Parathyroid adenoma (tissue), 2 donors: ENCODE results near the gene ATP6V0E1.

ENCODE experiments used
- H2AFZ ChIP-seq: fragments of 300-600 bp; sonication (generic); one replicate; pipeline ENCODE4 v1.7.0; 2017; ENCODE audit warnings: antibody characterized with exemption, mild to moderate bottlenecking
- H3K27ac ChIP-seq: fragments of 300-600 bp; sonication (generic); one replicate; pipeline ENCODE4 v1.7.0; 2017
- H3K27me3 ChIP-seq: fragments of 300-600 bp; sonication (generic); one replicate; pipeline ENCODE4 v1.7.0; 2017; ENCODE audit warnings: low read length; ENCODE audit not compliant: control insufficient read depth, insufficient read depth
- H3K36me3 ChIP-seq: fragments of 300-600 bp; sonication (generic); one replicate; pipeline ENCODE4 v1.7.0; 2017; ENCODE audit warnings: low read length; ENCODE audit not compliant: control insufficient read depth, insufficient read depth
- H3K4me1 ChIP-seq: fragments of 300-600 bp; sonication (generic); one replicate; pipeline ENCODE4 v1.7.0; 2017; ENCODE audit warnings: control low read depth
- H3K4me2 ChIP-seq: fragments of 300-600 bp; sonication (generic); one replicate; pipeline ENCODE4 v1.7.0; 2017; ENCODE audit warnings: low read length
- H3K4me3 ChIP-seq: fragments of 300-600 bp; sonication (generic); one replicate; pipeline ENCODE4 v1.7.0; 2017; ENCODE audit warnings: low read depth, low read length
- H3K79me2 ChIP-seq: fragments of 300-600 bp; sonication (generic); one replicate; pipeline ENCODE4 v1.7.0; 2017; ENCODE audit warnings: control low read depth
- H3K9ac ChIP-seq: fragments of 300-600 bp; sonication (generic); one replicate; pipeline ENCODE4 v1.7.0; 2017; ENCODE audit warnings: mild to moderate bottlenecking
- H3K9me3 ChIP-seq: fragments of 300-600 bp; sonication (generic); one replicate; pipeline ENCODE4 v1.7.0; 2017; ENCODE audit warnings: low read length; ENCODE audit not compliant: control insufficient read depth
- CTCF ChIP-seq: fragments of 300-600 bp; sonication (generic); IDR thresholded peaks from one replicate; pipeline ENCODE4 v1.7.0; 2017; ENCODE audit warnings: antibody characterized with exemption, mild to moderate bottlenecking
- donor health status: primary hyperparathyroidism.

Gene ATP6V0E1

DNA sequence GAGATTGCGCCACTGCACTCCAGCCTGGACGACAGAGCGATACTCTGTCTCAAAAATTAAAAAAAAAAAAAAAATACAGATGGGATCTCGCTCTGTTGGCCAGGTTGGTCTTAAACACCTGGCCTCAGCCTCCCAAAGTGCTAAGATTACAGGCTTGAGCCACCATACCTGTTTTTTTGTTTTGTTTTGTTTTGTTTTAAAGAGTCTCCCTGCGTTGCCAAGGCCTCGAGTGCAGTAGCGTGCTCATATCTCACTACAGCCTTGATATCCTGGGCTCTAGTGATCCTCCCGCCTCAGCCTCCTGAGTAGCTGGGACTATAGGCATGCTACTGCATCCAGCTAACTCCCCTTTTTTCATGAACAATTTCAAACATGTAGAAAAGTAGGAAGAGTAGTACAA is 7.2 kb downstream of the ATP6V0E1 start:
- H3K9ac ChIP-seq, result no peak overlapping the region
- no peaks in the 10 kb centered on the region for H3K36me3 ChIP-seq
- H3K27me3 ChIP-seq, result no peaks in the 10 kb centered on the region
- no peaks in the 10 kb centered on the region for H3K9me3 ChIP-seq
- no peak overlapping the region for H3K4me2 ChIP-seq
- peaks cover 54% of the 10 kb centered on the region for H3K79me2 ChIP-seq
- no peak overlapping the region for H3K4me3 ChIP-seq
- TF ChIP-seq CTCF, result no peak
- H3K4me1 ChIP-seq, result no peaks in the 10 kb centered on the region
- H3K27ac ChIP-seq, result no peak overlapping the region
- no peak overlapping the region for H2AFZ ChIP-seq

DNA sequence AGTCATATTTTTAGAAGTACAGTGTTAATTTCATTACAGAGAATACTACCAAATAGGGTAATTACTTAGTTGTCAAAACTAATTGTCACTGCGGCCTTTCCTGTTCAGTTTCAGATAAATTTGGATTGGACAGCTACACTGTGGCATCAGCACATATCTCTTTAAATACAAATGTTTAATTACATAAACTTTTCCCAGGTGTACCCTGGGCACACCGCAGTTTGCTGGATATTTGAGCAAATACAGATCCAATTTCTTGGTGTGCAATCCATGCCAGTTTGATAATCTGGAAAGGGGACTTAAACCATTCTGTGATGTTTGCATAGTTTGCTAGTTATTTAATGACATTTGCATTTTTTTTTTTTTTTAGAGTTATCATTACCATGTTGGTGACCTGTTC is 10.8 kb downstream of the ATP6V0E1 start:
- no peak for TF ChIP-seq CTCF
- Histone ChIP-seq H3K79me2 (peaks cover 59% of the 10 kb centered on the region), H3K4me2 (no peak overlapping the region), H3K36me3 (no peaks in the 10 kb centered on the region), H3K4me3 (no peak overlapping the region), H3K27me3 (no peaks in the 10 kb centered on the region), H3K9ac (no peak overlapping the region), H3K4me1 (no peaks in the 10 kb centered on the region), H2AFZ (no peak overlapping the region), H3K27ac (no peak overlapping the region), H3K9me3 (no peaks in the 10 kb centered on the region)

DNA sequence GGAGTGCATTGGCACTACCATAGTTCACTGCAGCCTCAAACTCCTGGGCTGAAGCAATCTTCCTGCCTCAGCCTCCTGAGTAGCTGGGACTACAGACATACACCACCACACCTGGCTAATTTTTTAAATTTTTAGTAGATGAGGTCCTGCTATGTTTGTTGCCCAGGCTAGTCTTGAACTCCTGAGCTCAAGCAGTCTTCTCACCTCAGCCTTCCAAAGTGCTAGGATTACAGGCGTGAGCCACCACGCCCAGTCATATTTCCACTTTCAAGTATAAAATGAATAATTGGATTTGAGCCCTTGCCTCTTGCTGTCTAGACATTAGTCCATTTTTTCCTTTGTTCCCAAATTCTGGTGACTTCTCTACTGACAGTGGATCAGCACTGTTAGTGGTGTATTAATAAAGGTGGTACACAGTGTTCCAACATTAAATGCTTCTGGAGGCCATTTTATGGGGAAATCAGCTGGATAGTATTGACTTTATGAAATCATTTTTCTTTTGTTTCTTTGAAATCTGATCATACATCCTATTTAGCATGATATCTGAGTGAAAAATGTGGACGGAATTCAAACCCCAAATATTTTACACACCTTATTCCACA is 15.9 kb downstream of the ATP6V0E1 start:
- Histone ChIP-seq H3K36me3 (no peaks in the 10 kb centered on the region), H3K79me2 (peaks cover 59% of the 10 kb centered on the region), H3K27me3 (no peaks in the 10 kb centered on the region), H3K4me2 (no peak overlapping the region), H3K4me3 (no peak overlapping the region), H3K9me3 (no peaks in the 10 kb centered on the region), H2AFZ (no peak overlapping the region), H3K27ac (no peak overlapping the region), H3K4me1 (no peaks in the 10 kb centered on the region), H3K9ac (no peak overlapping the region)
- no peak for TF ChIP-seq CTCF

DNA sequence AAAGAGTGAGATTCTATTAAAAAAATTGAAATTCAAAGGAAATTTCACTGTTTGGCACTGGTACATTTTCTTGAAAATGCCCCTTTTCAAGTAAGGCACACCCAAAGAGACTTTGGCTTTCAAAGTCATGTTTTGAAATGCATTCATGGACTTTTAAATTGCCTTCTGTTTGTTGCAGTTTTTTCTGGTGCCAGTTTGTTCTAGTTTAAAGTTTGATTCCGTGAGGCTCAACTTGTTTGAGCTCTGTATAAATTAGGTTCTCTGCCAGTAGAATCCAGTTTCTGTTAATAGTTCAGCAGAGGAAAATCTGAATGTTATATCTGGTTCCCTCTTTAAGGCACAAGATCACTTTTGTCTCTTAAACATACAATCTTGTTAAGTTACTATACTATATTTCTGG is 16.4 kb downstream of the ATP6V0E1 start:
- no peaks in the 10 kb centered on the region for H3K9me3 ChIP-seq
- H3K36me3 ChIP-seq, result no peaks in the 10 kb centered on the region
- peaks cover 63% of the 10 kb centered on the region for H3K79me2 ChIP-seq
- H3K27me3 ChIP-seq, result no peaks in the 10 kb centered on the region
- H3K4me3 ChIP-seq, result no peak overlapping the region
- TF ChIP-seq CTCF, result no peak
- H3K9ac ChIP-seq, result no peak overlapping the region
- H3K4me1 ChIP-seq, result no peaks in the 10 kb centered on the region
- H2AFZ ChIP-seq, result no peak overlapping the region
- H3K27ac ChIP-seq, result no peak overlapping the region
- no peak overlapping the region for H3K4me2 ChIP-seq

- H3K9ac ChIP-seq, result no peak overlapping the region
- no peak overlapping the region for H3K4me2 ChIP-seq
- peaks cover 57% of the 10 kb centered on the region for H3K79me2 ChIP-seq
- no peak overlapping the region for H2AFZ ChIP-seq
- no peaks in the 10 kb centered on the region for H3K36me3 ChIP-seq
- no peak for TF ChIP-seq CTCF
- H3K27me3 ChIP-seq, result no peaks in the 10 kb centered on the region
- no peaks in the 10 kb centered on the region for H3K4me1 ChIP-seq
- H3K4me3 ChIP-seq, result no peak overlapping the region
- H3K27ac ChIP-seq, result no peak overlapping the region
- H3K9me3 ChIP-seq, result no peaks in the 10 kb centered on the region
Measured at GRCh38 chr5:173001229-173001841, 17.8 kb downstream of the ATP6V0E1 start.
